Stomach smooth muscle (tissue), 2 donors: ENCODE results near the gene CD84.

Source experiments
- H3K27ac ChIP-seq: one replicate; pipeline ENCODE4 v1.7.0; 2013; ENCODE audit warnings: mild to moderate bottlenecking, low read length, inconsistent platforms
- H3K27me3 ChIP-seq, 2 donors: one replicate each; pipeline ENCODE4 v1.7.0; 2013; ENCODE audit warnings: low read length in 2 of 2; ENCODE audit not compliant: insufficient read depth in 2 of 2, control insufficient read depth in 1 of 2
- H3K36me3 ChIP-seq, 2 donors: one replicate each; pipeline ENCODE4 v1.7.0; 2013; ENCODE audit warnings: low read length in 2 of 2; ENCODE audit not compliant: control insufficient read depth in 2 of 2, insufficient read depth in 2 of 2
- H3K4me1 ChIP-seq: one replicate; pipeline ENCODE4 v1.7.0; 2013; ENCODE audit warnings: low read length; ENCODE audit not compliant: control insufficient read depth, insufficient read depth
- H3K4me3 ChIP-seq, 2 donors: one replicate each; pipeline ENCODE4 v1.7.0; 2013; ENCODE audit warnings: low read length in 2 of 2
- H3K9ac ChIP-seq, 2 donors: one replicate each; pipeline ENCODE4 v1.7.0; 2013; ENCODE audit warnings: low read length in 2 of 2, mild to moderate bottlenecking in 1 of 2
- H3K9me3 ChIP-seq, 2 donors: one replicate each; pipeline ENCODE4 v1.7.0; 2013; ENCODE audit warnings: low read length in 2 of 2; ENCODE audit not compliant: control insufficient read depth in 2 of 2
- donor health status: healthy.
- donor health status: Pancreatic carcinoma.

CD84 gene

GRCh38 chr1:160608514-160608913 lies 29.2 kb upstream of the CD84 start:
- Histone ChIP-seq H3K27ac (no peak overlapping the region), H3K4me3 (no peak overlapping the region), H3K36me3 (no peaks in the 10 kb centered on the region), H3K4me1 (no peaks in the 10 kb centered on the region), H3K9ac (no peak overlapping the region), H3K9me3 (no peaks in the 10 kb centered on the region), H3K27me3 (peaks cover 0 to 4% of the 10 kb centered on the region in 2 donors)

GRCh38 chr1:160608057-160608456 lies 28.8 kb upstream of the CD84 start:
- H3K9ac ChIP-seq: no peak overlapping the region
- no peaks in the 10 kb centered on the region for H3K9me3 ChIP-seq
- no peak overlapping the region for H3K27ac ChIP-seq
- H3K36me3 ChIP-seq: no peaks in the 10 kb centered on the region
- H3K4me3 ChIP-seq: no peak overlapping the region
- peaks cover 0 to 4% of the 10 kb centered on the region in 2 donors for H3K27me3 ChIP-seq
- no peaks in the 10 kb centered on the region for H3K4me1 ChIP-seq

DNA sequence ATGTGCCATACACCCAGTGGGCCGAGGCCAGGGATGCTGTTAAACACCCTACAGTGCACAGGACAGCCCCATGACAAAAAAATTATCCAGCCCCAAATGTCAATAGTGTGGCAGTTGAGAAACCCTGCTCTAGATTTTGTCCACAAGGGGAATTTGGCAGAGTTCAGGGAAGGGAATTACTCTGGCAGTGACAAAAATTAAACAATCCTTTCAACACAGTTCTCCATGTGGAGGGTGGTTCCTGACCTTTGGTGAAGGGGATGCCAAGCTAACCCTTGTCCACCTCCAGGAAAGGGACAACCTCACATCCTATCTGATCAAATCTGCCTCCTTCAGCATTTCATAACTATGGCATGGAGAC lies 28.4 kb upstream of the CD84 start:
- Histone ChIP-seq H3K9ac (no peak overlapping the region), H3K27ac (no peak overlapping the region), H3K9me3 (no peaks in the 10 kb centered on the region), H3K4me3 (no peak overlapping the region), H3K36me3 (no peaks in the 10 kb centered on the region), H3K4me1 (no peaks in the 10 kb centered on the region), H3K27me3 (peaks cover 0 to 2% of the 10 kb centered on the region in 2 donors)

DNA sequence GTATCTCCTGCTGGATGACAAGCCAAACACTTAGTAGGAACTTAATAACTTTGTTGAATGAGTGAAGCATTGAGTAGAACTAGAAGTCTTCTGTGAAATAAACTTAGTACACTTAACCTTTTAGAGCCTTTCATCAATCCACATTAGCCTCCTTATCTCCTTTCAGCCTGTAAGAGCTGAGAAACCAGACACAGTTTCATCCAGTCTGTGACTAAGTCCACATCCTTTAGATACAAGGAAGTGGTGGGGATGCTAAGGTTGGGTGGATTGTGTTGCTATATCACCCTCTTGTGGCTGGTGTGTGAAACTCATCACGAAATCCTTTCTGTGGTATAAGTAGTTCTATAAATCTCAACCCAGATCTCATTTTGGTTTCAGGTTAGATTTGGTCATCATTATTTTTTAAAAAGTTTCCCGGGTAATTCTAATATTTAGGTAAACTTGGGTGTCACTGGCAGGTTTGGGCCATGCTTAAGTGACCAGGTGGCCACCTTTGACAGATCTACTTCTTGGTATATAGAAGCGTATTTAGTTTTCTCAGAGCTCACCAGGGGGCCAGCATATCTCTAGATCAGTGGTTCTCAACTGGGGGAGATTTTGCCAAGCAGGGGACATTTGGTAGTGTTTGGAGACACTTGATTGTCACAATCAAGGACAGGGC lies 27.8 kb upstream of the CD84 start:
- Histone ChIP-seq H3K4me3 (no peak overlapping the region), H3K36me3 (no peaks in the 10 kb centered on the region), H3K27ac (no peak overlapping the region), H3K9ac (no peak overlapping the region), H3K9me3 (no peaks in the 10 kb centered on the region), H3K4me1 (no peaks in the 10 kb centered on the region), H3K27me3 (peaks cover 0 to 2% of the 10 kb centered on the region in 2 donors)

DNA sequence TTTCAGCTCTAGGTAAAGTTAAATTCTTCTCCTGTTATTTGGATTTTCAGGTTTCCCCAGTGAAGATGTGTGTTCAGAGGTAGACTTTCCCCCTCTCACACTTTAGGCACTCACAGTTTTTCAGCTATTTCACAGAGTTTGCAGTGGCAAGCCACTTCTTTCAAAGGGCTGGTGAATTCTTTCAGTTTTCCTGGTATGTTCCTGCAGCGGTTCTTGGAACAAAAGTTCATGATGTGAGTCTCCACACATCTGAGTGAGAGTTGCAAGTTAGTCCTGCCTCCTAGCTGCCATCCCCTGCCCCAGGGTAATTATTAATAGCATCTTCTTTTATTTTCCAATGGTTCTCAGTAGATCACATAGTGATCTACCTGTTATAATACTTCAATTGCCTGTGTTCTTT lies 27.3 kb upstream of the CD84 start:
- Histone ChIP-seq H3K36me3 (no peaks in the 10 kb centered on the region), H3K4me1 (no peaks in the 10 kb centered on the region), H3K4me3 (no peak overlapping the region), H3K9ac (no peak overlapping the region), H3K9me3 (no peaks in the 10 kb centered on the region), H3K27ac (no peak overlapping the region), H3K27me3 (no peaks in the 10 kb centered on the region)

GRCh38 chr1:160605792-160606479 lies 26.6 kb upstream of the CD84 start:
- H3K4me3 ChIP-seq: no peak overlapping the region
- no peaks in the 10 kb centered on the region for H3K36me3 ChIP-seq
- H3K27ac ChIP-seq: no peak overlapping the region
- no peak overlapping the region for H3K9ac ChIP-seq
- H3K27me3 ChIP-seq: no peaks in the 10 kb centered on the region
- no peaks in the 10 kb centered on the region for H3K4me1 ChIP-seq
- H3K9me3 ChIP-seq: no peaks in the 10 kb centered on the region

- no peaks in the 10 kb centered on the region for H3K4me1 ChIP-seq
- H3K27me3 ChIP-seq: no peaks in the 10 kb centered on the region
- H3K9me3 ChIP-seq: peaks cover 0 to 2% of the 10 kb centered on the region in 2 donors
- H3K9ac ChIP-seq: no peak overlapping the region
- no peak overlapping the region for H3K27ac ChIP-seq
- no peak overlapping the region for H3K4me3 ChIP-seq
- no peaks in the 10 kb centered on the region for H3K36me3 ChIP-seq
Observed at GRCh38 chr1:160605205-160605604, 25.9 kb upstream of the CD84 start.

DNA sequence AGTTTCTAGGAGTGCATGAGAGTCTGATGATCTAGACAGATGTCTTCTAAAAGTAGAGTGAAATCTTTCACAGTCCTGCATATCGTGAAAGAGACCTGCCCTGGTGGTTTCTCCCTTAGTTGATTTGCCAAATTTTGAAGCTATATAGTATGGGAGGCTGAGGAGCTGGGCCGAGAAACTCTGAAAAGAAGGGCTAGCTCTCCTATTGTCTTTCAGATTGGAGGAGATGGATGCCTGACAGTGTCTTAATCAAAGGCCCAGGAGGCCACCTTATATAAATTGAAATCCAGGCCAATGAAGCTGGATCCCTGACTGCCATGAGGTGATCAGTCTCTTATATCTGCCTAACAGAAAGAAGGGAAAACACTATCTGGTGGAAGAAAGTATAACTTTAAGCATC lies 18.4 kb upstream of the CD84 start:
- no peak overlapping the region for H3K27ac ChIP-seq
- H3K4me3 ChIP-seq: no peak overlapping the region
- no peak overlapping the region for H3K9ac ChIP-seq
- peaks cover 2 to 5% of the 10 kb centered on the region in 2 donors for H3K9me3 ChIP-seq
- H3K27me3 ChIP-seq: no peaks in the 10 kb centered on the region
- H3K36me3 ChIP-seq: no peaks in the 10 kb centered on the region
- H3K4me1 ChIP-seq: no peaks in the 10 kb centered on the region

DNA sequence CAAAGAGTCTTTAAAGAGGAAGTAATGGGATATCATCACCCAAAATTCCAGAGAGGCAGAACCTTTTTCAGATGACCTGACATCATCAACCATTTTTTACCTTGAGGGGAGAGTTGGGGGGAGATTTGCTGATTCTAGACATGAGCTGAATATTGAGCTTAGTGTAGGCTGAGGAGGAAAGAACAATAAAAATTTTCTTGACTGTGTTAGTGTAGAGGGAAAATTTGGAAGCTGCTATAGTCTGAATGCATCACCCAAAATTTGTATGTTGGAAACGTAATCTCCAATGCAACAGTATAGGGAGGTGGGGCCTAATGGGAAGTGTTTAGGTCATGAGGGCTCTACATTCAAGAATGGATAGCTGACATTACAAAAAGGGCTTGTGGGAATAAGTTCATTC lies 17.8 kb upstream of the CD84 start:
- Histone ChIP-seq H3K36me3 (no peaks in the 10 kb centered on the region), H3K9me3 (peaks cover 2 to 5% of the 10 kb centered on the region in 2 donors), H3K4me3 (no peak overlapping the region), H3K4me1 (no peaks in the 10 kb centered on the region), H3K27ac (no peak overlapping the region), H3K9ac (no peak overlapping the region), H3K27me3 (no peaks in the 10 kb centered on the region)

- no peaks in the 10 kb centered on the region for H3K4me1 ChIP-seq
- no peak overlapping the region for H3K9ac ChIP-seq
- H3K27ac ChIP-seq: no peak overlapping the region
- H3K36me3 ChIP-seq: no peaks in the 10 kb centered on the region
- H3K4me3 ChIP-seq: no peak overlapping the region
- H3K9me3 ChIP-seq: no peaks in the 10 kb centered on the region
- no peaks in the 10 kb centered on the region for H3K27me3 ChIP-seq
Observed at GRCh38 chr1:160590488-160590887, 11.2 kb upstream of the CD84 start.

- no peaks in the 10 kb centered on the region for H3K9me3 ChIP-seq
- H3K27ac ChIP-seq: no peak overlapping the region
- no peak overlapping the region for H3K4me3 ChIP-seq
- no peak overlapping the region for H3K9ac ChIP-seq
- H3K4me1 ChIP-seq: no peaks in the 10 kb centered on the region
- no peaks in the 10 kb centered on the region for H3K27me3 ChIP-seq
- H3K36me3 ChIP-seq: no peaks in the 10 kb centered on the region
Observed at GRCh38 chr1:160588468-160588867, 9.2 kb upstream of the CD84 start.
